Adrenal gland (tissue), 12 donors: Measurements from ENCODE around the gene UGT1A3. TPM values are rescaled to one million over a fixed set of nuclear protein-coding genes. Genes with fewer than 3 reads are reported as not detected.
"Not testable (repeated sequence)": the region's sequence is repeated elsewhere in the genome, so short reads cannot be mapped to it uniquely, and the experiment has no call there.

Experiments
- DNase-seq, 7 donors: peaks; one replicate each; pipeline ENCODE4 v3.0.0-alpha.2; 2019 to 2020
- H3K27ac ChIP-seq, 5 donors: fragments of 200-600 bp; sonication (generic) in 4 of 5; 1 replicate in 3 of 5; 2 replicates in 2 of 5; pipeline versions ENCODE4 v1.5.1 to v1.8.0; 2016 to 2020; ENCODE audit warnings: mild to moderate bottlenecking in 1 of 5
- H3K27me3 ChIP-seq: fragments of 200-600 bp; 2 replicates; pipeline ENCODE4 v1.8.0; 2021
- H3K36me3 ChIP-seq, 2 donors: fragments of 200-600 bp; replicated peaks in 1 of 2; 1 replicate in 1 of 2; 2 replicates in 1 of 2; pipeline versions ENCODE4 v1.5.1 to v1.8.0; 2018 to 2022
- H3K4me1 ChIP-seq, 2 donors: fragments of 200-600 bp; replicated peaks in 1 of 2; 1 replicate in 1 of 2; 2 replicates in 1 of 2; pipeline versions ENCODE4 v1.5.1 to v1.8.0; 2018 to 2021
- H3K4me3 ChIP-seq, 4 donors: fragments of 200-600 bp; sonication (generic) in 3 of 4; one replicate each; pipeline ENCODE4 v1.5.1; 2016 to 2018
- H3K9me3 ChIP-seq, 3 donors: fragments of 200-600 bp; sonication (generic) in 1 of 3; replicated peaks in 1 of 3; 1 replicate in 2 of 3; 2 replicates in 1 of 3; pipeline versions ENCODE4 v1.5.1 to v1.8.0; 2016 to 2021
- CTCF ChIP-seq, 6 experiments: fragments of 450-650 bp in 4 of 6; fragments of 200-600 bp in 2 of 6; sonication (generic) in 1 of 6; IDR thresholded peaks; 1 replicate in 5 of 6; 2 replicates in 1 of 6; pipeline versions ENCODE4 v1.5.1 to v1.8.0; 2016 to 2021; ENCODE audit warnings: antibody characterized with exemption in 6 of 6, mild to moderate bottlenecking in 2 of 6, moderate library complexity in 1 of 6
- POLR2A ChIP-seq, 2 donors: fragments of 450-650 bp; IDR thresholded peaks; one replicate each; pipeline ENCODE4 v1.6.1; 2017; ENCODE audit warnings: antibody characterized with exemption in 2 of 2, mild to moderate bottlenecking in 2 of 2, moderate library complexity in 1 of 2
- WGBS, 4 donors: extraction: QIAGEN DNeasy Blood & Tissue Kit in 2 of 4; methylation state at CpG; one replicate each; pipeline versions ENCODE4 v1.1.5 to v1.1.7; 2013 to 2017; 5-methylcytosine and 5-hydroxymethylcytosine counted together
- intact Hi-C, 2 donors: fragments of 100-400 bp; cut with DNase I; formaldehyde crosslinking; loops; one replicate each; pipeline versions ENCODE4 v1.14.1 to v1.15.0; 2022 to 2023
- polyA plus RNA-seq, 3 donors: library from polyadenylated mRNA; stranded (reverse); fragments of 200-250 nt in 2 of 3; fragments of 350-450 nt in 1 of 3; fragmentation: Illumina TruSeq in 1 of 3; extraction: RNeasy Lipid Tissue Mini Kit (QIAGEN cat#74804) in 1 of 3; gene quantifications; one replicate each; pipeline ENCODE4 v1.2.3, GENCODE V29; 2013 to 2014
- total RNA-seq, 9 donors: library from RNA; depleted of rRNA in 4 of 9; stranded (reverse); fragments of >200 nt in 4 of 9; fragments of 120-200 nt in 1 of 9; fragmentation: NEBNext Ultra II Directional in 1 of 9; extraction: Animal tissue kit (Norgen Biotek cat#: 25700) in 1 of 9; gene quantifications; one replicate each; pipeline versions ENCODE4 v1.1.0 to v1.2.4, GENCODE V29; 2013 to 2023
- donor health status: healthy with polysubstance abuse.
- donor health status: Bipolar disorder and iron deficiency.
- donor health status: DM: yes; HTN: yes; CAD: no.
- donor health status: DM: no; HTN: no; CAD: no.
- donor health status: DM: no; HTN: no; CAD: no.
- donor health status: DM: yes; HTN: yes; CAD: no.

Gene UGT1A3
- total and polyA plus RNA-seq, 12 donors, result not detected

- no peaks in the 10 kb centered on the region for H3K36me3 ChIP-seq
- H3K27me3 ChIP-seq, result no peaks in the 10 kb centered on the region
- TF ChIP-seq POLR2A (IDR thresholded peaks at IDR 0.05) (no peak), CTCF (IDR thresholded peaks at IDR 0.05) (no peak)
- DNase-seq, result no peak
- 91% methylated on average over 27 to 44 of the region's 46 CpGs for WGBS, 4 donors
- H3K9me3 ChIP-seq, result no peaks in the 10 kb centered on the region
- H3K4me1 ChIP-seq, result no peaks in the 10 kb centered on the region
- intact Hi-C loops, result no loop called here
- no peak overlapping the region for H3K27ac ChIP-seq
- H3K4me3 ChIP-seq, result no peak overlapping the region
Observed at GRCh38 chr2:233743464-233744259, 14.8 kb downstream of the UGT1A3 start.

DNA sequence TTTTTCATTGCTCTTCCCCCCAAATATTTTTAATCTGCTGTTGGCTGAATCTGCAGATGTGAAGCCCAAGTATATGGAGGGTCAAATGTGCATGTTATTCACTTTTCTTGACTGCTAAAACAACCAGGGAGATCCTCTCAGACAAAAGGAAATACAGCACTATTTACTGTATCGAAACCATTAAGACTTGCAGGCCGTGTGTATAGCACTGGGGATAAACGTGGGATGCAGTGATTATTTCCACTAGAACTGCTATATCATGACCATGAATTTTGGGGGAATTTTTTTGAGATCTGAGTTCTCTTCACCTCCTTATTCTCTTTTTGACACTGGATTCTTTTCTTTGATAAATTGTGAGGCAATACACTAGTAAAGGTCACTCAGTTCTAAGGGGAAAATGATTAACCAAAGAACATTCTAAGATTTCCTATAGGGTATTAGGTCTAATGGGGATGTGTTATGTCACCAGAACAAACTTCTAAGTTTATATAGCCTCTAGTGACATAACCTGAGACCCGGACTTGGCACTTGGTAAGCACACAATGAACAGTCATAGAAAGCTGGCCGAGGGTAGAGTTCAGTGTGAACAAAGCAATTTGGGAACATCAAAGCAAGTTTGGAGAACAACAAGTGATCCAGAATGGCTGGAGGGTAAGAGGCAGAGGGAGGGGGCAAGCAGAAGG is 16.4 kb downstream of the UGT1A3 start:
- Histone ChIP-seq H3K27me3 (no peaks in the 10 kb centered on the region), H3K9me3 (no peaks in the 10 kb centered on the region), H3K4me3 (no peak overlapping the region), H3K4me1 (no peaks in the 10 kb centered on the region), H3K36me3 (no peaks in the 10 kb centered on the region), H3K27ac (no peak overlapping the region)
- intact Hi-C loops, result no loop called here
- no peak for DNase-seq
- TF ChIP-seq CTCF (IDR thresholded peaks at IDR 0.05) (no peak), POLR2A (IDR thresholded peaks at IDR 0.05) (no peak)
- 66 to 80% (median 69%) methylated on average over 5 of the region's 5 CpGs for WGBS, 4 donors

DNA sequence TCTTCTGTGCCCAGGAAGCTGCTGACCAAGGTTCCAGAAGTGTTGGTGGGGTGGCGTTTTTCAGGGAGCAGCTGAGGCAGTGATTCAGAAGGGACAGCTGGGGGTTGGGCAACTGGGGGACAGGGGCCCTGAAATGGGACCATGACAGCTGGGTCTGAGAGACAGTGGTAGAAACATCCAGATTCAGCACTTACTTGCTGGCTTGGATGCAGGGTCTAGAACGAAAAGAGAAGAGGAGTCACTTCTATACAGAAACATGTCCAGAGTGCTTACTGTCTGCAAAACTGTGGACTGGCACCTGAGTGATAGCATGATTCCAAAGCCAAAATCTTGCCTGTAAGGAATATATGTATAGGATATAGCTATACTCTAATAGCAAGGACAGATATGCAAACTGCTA is 17.0 kb downstream of the UGT1A3 start:
- intact Hi-C loops, H3K36me3 ChIP-seq, H3K4me3 ChIP-seq, H3K27ac ChIP-seq, H3K27me3 ChIP-seq, H3K9me3 ChIP-seq, DNase-seq, H3K4me1 ChIP-seq: not testable (repeated sequence)
- 35 to 72% (median 65%) methylated on average over 2 of the region's 2 CpGs for WGBS, 4 donors

DNA sequence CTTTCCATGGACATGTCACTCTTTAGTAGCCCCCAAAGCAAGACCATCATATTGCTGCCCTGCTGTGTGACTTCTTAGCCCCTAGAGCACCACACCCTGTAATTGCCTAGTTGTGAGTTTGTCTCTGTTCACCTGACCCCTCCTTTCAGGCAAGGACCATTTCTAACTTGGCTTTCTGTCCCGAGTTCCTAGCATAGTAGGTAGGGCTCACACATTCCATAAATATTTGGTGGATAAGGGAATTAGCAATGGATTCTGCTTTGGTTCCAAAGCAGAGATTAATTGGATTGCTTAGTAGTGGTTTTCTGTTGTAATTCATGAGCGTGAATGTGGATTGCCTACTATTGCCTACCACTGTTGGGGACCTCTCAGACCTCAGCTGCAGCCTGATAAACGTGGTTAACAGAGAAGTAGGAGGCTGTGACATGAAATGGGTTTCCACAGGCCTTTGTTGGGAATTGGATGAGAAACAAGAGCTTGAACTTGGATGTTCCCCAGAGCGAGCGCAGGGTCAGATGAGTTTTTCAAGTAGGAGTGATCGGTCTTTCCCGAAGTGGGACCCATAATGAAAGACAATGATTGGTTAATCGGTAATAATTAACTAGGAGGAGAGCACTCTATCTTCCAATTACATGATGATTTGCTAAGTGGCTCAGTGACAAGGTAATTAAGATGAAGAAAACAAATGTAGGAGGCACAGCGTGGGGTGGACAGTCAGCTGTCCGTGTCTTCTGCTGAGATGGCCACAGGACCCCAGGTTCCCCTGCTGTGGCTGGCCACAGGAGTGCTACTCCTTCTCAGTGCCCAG is 17.8 kb downstream of the UGT1A3 start:
- H3K27me3 ChIP-seq, result no peaks in the 10 kb centered on the region
- no peak overlapping the region for H3K27ac ChIP-seq
- DNase-seq, result no peak
- WGBS, 4 donors, result 67 to 78% (median 72%) methylated on average over 9 to 10 of the region's 10 CpGs
- H3K9me3 ChIP-seq, result no peaks in the 10 kb centered on the region
- no peak overlapping the region for H3K4me3 ChIP-seq
- TF ChIP-seq POLR2A (IDR thresholded peaks at IDR 0.05) (no peak), CTCF (IDR thresholded peaks at IDR 0.05) (no peak)
- H3K36me3 ChIP-seq, result no peaks in the 10 kb centered on the region
- intact Hi-C loops, result no loop called here
- H3K4me1 ChIP-seq, result no peaks in the 10 kb centered on the region
